ENCODE measurements around the gene TNIK.

TNIK gene

GRCh38 chr3:171416666-171417065, 43.5 kb downstream of the TNIK start:
- DNase-seq = no peak

GRCh38 chr3:171416061-171416460, 44.1 kb downstream of the TNIK start:
- no peak for DNase-seq

GRCh38 chr3:171415070-171415469, 45.1 kb downstream of the TNIK start:
- DNase-seq = no peak

GRCh38 chr3:171412473-171412872, 47.7 kb downstream of the TNIK start:
- DNase-seq = no peak

- no peak for DNase-seq
These were observed 48.2 kb downstream of the TNIK start for GRCh38 chr3:171412054-171412453.

- DNase-seq = no peak
These were observed 50.0 kb downstream of the TNIK start for GRCh38 chr3:171410186-171410585.

- DNase-seq = no peak
These were observed 52.4 kb downstream of the TNIK start for GRCh38 chr3:171407759-171408158.

GRCh38 chr3:171404376-171404967, 55.7 kb downstream of the TNIK start:
- DNase-seq = no peak

- no peak for DNase-seq
These were observed 57.9 kb downstream of the TNIK start for GRCh38 chr3:171402281-171402680.

GRCh38 chr3:171401432-171401831, 58.8 kb downstream of the TNIK start:
- no peak for DNase-seq

GRCh38 chr3:171399842-171400241, 60.4 kb downstream of the TNIK start:
- DNase-seq = no peak

GRCh38 chr3:171398343-171398742, 61.9 kb downstream of the TNIK start:
- DNase-seq = no peak

GRCh38 chr3:171397089-171397488, 63.1 kb downstream of the TNIK start:
- no peak for DNase-seq

GRCh38 chr3:171396048-171396447, 64.2 kb downstream of the TNIK start:
- DNase-seq = no peak

GRCh38 chr3:171393032-171393744, 67.0 kb downstream of the TNIK start:
- DNase-seq = no peak

GRCh38 chr3:171391432-171391831, 68.8 kb downstream of the TNIK start:
- DNase-seq = no peak

GRCh38 chr3:171390051-171390941, 69.9 kb downstream of the TNIK start:
- DNase-seq = no peak

GRCh38 chr3:171389491-171389890, 70.7 kb downstream of the TNIK start:
- DNase-seq = no peak

- no peak for DNase-seq
These were observed 71.7 kb downstream of the TNIK start for GRCh38 chr3:171388527-171388926.

- no peak for DNase-seq
These were observed 73.1 kb downstream of the TNIK start for GRCh38 chr3:171387062-171387461.

GRCh38 chr3:171385086-171385485, 75.1 kb downstream of the TNIK start:
- DNase-seq = no peak

- DNase-seq = no peak
These were observed 75.9 kb downstream of the TNIK start for GRCh38 chr3:171384101-171384891.

All from NCI-H1436 treated with DMSO at 0.1 percent for 48 hours (cell line).